ENCODE measurements around the gene TBX10. TPM values are rescaled to one million over a fixed set of nuclear protein-coding genes. Genes with fewer than 3 reads are reported as not detected.

The TBX10 gene
- total and polyA plus RNA-seq, 2 of the 8 experiments (the other 6 are each of a cell fraction or from before 2014, with no cell fraction given): 0.09 TPM; not detected in 1

DNA sequence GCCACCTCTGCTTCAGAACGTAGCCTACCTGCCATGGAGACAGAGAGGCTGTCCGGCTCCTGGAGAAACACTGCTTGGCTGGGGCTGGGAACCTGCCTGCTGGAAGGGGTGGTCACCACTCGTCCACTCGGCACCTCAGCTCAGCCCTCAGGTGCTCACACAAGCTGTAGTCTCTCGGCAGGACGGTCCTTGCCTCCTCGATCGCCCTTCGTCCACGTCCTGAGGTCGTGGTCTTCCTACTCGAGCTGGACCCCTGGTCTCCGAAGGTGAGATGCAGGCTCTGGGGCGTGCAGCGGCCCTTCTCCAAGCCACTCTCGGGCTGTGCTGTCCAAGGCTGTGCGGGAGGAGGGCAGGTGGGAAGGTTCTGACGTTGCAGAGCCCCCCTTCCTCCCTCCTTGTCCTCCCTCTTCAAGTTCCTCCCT, at the start of gene TBX10 (continued):
- no peak for TF ChIP-seq KDM1A (IDR thresholded peaks at IDR 0.05; ENCODE audit: borderline replicate concordance, low read length)
- TF ChIP-seq JUN (IDR thresholded peaks at IDR 0.05; ENCODE audit: low read depth, low read length): no peak
- no peak for TF ChIP-seq SIX5 (IDR thresholded peaks at IDR 0.05; ENCODE audit: low read depth, low read length)
- TF ChIP-seq SIRT6 (IDR thresholded peaks at IDR 0.05; ENCODE audit: low read length): no peak
- no peak for TF ChIP-seq POLR2AphosphoS5 (IDR thresholded peaks at IDR 0.05; ENCODE audit: low read depth, low read length)
- TF ChIP-seq TBP (IDR thresholded peaks at IDR 0.05; ENCODE audit: low read depth, low read length): no peak
